ENCODE results near the gene SPATS1. TPM values are rescaled to one million over a fixed set of nuclear protein-coding genes. Genes with fewer than 3 reads are reported as not detected.

SPATS1 gene
- polyA plus RNA-seq, 3 donors, result not detected

- no peaks in the 10 kb centered on the region for H3K27me3 Mint-ChIP-seq (ENCODE audit: low read depth in 3 of 3)
- peak overlapping the region; percentile 97 for H3K9ac ChIP-seq (ENCODE audit: insufficient read depth, low read length, poor library complexity, severe bottlenecking)
- no peaks in the 10 kb centered on the region for H3K9me3 ChIP-seq (replicated peaks in 1 of 2; ENCODE audit: control insufficient read depth in 1 of 2, insufficient read depth in 1 of 2, low read length in 2 of 2)
- H3K4me2 ChIP-seq (replicated peaks; ENCODE audit: extremely low read depth, low read length, poor library complexity, severe bottlenecking), result peak overlapping the region; percentile 98
- TF ChIP-seq CTCF (IDR thresholded peaks at IDR 0.05), result no peak
- peak overlapping the region; percentile 97 to 98 for H3K27ac ChIP-seq (ENCODE audit: low read depth in 1 of 2, low read length in 2 of 2)
- no peaks in the 10 kb centered on the region for H3K27me3 ChIP-seq (ENCODE audit: control insufficient read depth in 2 of 2, insufficient read depth in 2 of 2, low read length in 2 of 2)
- H3K36me3 ChIP-seq (replicated peaks in 1 of 2; ENCODE audit: control insufficient read depth in 1 of 2, insufficient read depth in 2 of 2, low read length in 2 of 2), result peaks cover 20 to 30% of the 10 kb centered on the region in 2 donors
- peaks cover 24 to 28% of the 10 kb centered on the region in 2 donors for H3K4me1 ChIP-seq (ENCODE audit: control insufficient read depth in 1 of 2, insufficient read depth in 2 of 2, low read length in 2 of 2)
- peaks cover 0 to 2% (median 0%) of the 10 kb centered on the region in 7 donors for H3K9me3 Mint-ChIP-seq
- H3K27ac Mint-ChIP-seq, result peak overlapping the region; percentile 96 to 99 (median 99)
- WGBS (ENCODE audit: insufficient coverage), result 0% methylated on average over 6 of the region's 10 CpGs
- peak overlapping the region; percentile 90 to 94 (median 91) for H3K4me3 ChIP-seq (replicated peaks in 1 of 3; ENCODE audit: low read depth in 2 of 3, low read length in 3 of 3)
- H3K79me2 ChIP-seq (ENCODE audit: insufficient read depth, low read length), result peaks cover 45% of the 10 kb centered on the region
- peaks cover 31% of the 10 kb centered on the region for H3K4me1 Mint-ChIP-seq
- intact Hi-C loops (cut with micrococcal nuclease), result loop anchor here in 1 of 2 donors (5.0 kb wide), 1 partner anchor 121 kb away; the partner anchor contains the start of gene NFKBIE
- peak in 1 of 3 donors; percentile 46 for DNase-seq
- peak overlapping the region; percentile 94 for H3K4me3 Mint-ChIP-seq
- peaks cover 34 to 36% of the 10 kb centered on the region in 2 donors for H3K36me3 Mint-ChIP-seq
- peak overlapping the region; percentile 73 for H2AFZ ChIP-seq (ENCODE audit: insufficient read depth, low read depth, low read length, poor library complexity, severe bottlenecking)
- H4K20me1 ChIP-seq (ENCODE audit: insufficient read depth, low read length), result peaks cover 47% of the 10 kb centered on the region
Observed at GRCh38 chr6:44388135-44388487, 45.7 kb downstream of the SPATS1 start.

GRCh38 chr6:44388887-44389286 is 46.4 kb downstream of the SPATS1 start:
- peaks cover 24 to 28% of the 10 kb centered on the region in 2 donors for H3K4me1 ChIP-seq (ENCODE audit: control insufficient read depth in 1 of 2, insufficient read depth in 2 of 2, low read length in 2 of 2)
- H3K27ac Mint-ChIP-seq, result peak overlapping the region in 5 of 7 donors; percentile 61 to 99 (median 97)
- H4K20me1 ChIP-seq (ENCODE audit: insufficient read depth, low read length), result peaks cover 55% of the 10 kb centered on the region
- peak overlapping the region; percentile 94 for H3K4me3 Mint-ChIP-seq
- H3K79me2 ChIP-seq (ENCODE audit: insufficient read depth, low read length), result peaks cover 47% of the 10 kb centered on the region
- no peaks in the 10 kb centered on the region for H3K9me3 ChIP-seq (replicated peaks in 1 of 2; ENCODE audit: control insufficient read depth in 1 of 2, insufficient read depth in 1 of 2, low read length in 2 of 2)
- DNase-seq, result no peak
- H3K4me1 Mint-ChIP-seq, result peaks cover 31% of the 10 kb centered on the region
- H3K27ac ChIP-seq (ENCODE audit: low read depth in 1 of 2, low read length in 2 of 2), result no peak overlapping the region
- 80% methylated on average over 2 of the region's 5 CpGs for WGBS (ENCODE audit: insufficient coverage)
- H2AFZ ChIP-seq (ENCODE audit: insufficient read depth, low read depth, low read length, poor library complexity, severe bottlenecking), result no peak overlapping the region
- H3K27me3 ChIP-seq (ENCODE audit: control insufficient read depth in 2 of 2, insufficient read depth in 2 of 2, low read length in 2 of 2), result no peaks in the 10 kb centered on the region
- H3K36me3 ChIP-seq (replicated peaks in 1 of 2; ENCODE audit: control insufficient read depth in 1 of 2, insufficient read depth in 2 of 2, low read length in 2 of 2), result peaks cover 27 to 38% of the 10 kb centered on the region in 2 donors
- peak overlapping the region; percentile 98 for H3K4me2 ChIP-seq (replicated peaks; ENCODE audit: extremely low read depth, low read length, poor library complexity, severe bottlenecking)
- no peak overlapping the region for H3K9ac ChIP-seq (ENCODE audit: insufficient read depth, low read length, poor library complexity, severe bottlenecking)
- peaks cover 0 to 2% (median 0%) of the 10 kb centered on the region in 7 donors for H3K9me3 Mint-ChIP-seq
- intact Hi-C loops (cut with micrococcal nuclease), result loop anchor here in 1 of 2 donors (5.0 kb wide), 1 partner anchor 122 kb away; the partner anchor contains the start of gene NFKBIE
- no peaks in the 10 kb centered on the region for H3K27me3 Mint-ChIP-seq (ENCODE audit: low read depth in 3 of 3)
- TF ChIP-seq CTCF (IDR thresholded peaks at IDR 0.05), result no peak
- peak overlapping the region in 1 of 3 experiments; percentile 91 for H3K4me3 ChIP-seq (replicated peaks in 1 of 3; ENCODE audit: low read depth in 2 of 3, low read length in 3 of 3)
- H3K36me3 Mint-ChIP-seq, result peaks cover 42 to 44% of the 10 kb centered on the region in 2 donors

Measured in CD14-positive monocyte (primary cell).